H1 (cell line): Measurements from ENCODE around the gene CD72. TPM values are rescaled to one million over a fixed set of nuclear protein-coding genes. Genes with fewer than 3 reads are reported as not detected.

Experiments used
- BACH1 ChIP-seq: IDR thresholded peaks from 2 replicates; pipeline ENCODE4 v1.6.1; 2012; ENCODE audit warnings: low read length, improper control_type of control experiment
- BCL11A ChIP-seq, 2 experiments: IDR thresholded peaks; one replicate each; pipeline ENCODE4 v1.6.1; 2011; ENCODE audit warnings: low read depth in 2 of 2, low read length in 2 of 2, mild to moderate bottlenecking in 2 of 2
- CBX5 ChIP-seq: fragments of 300-800, 300-1000 bp; sonication (generic); IDR thresholded peaks from 2 replicates; pipeline ENCODE4 v1.7.1; 2016; ENCODE audit warnings: antibody characterized with exemption, low read length, low read depth
- CREB1 ChIP-seq: IDR thresholded peaks from 2 replicates; pipeline ENCODE4 v1.6.1; 2012; ENCODE audit warnings: inconsistent platforms
- CTCF ChIP-seq, 3 experiments: IDR thresholded peaks; 1 replicate in 2 of 3; 2 replicates in 1 of 3; pipeline versions ENCODE4 v1.5.1 to v1.6.1; 2011; ENCODE audit warnings: low read length in 3 of 3, mild to moderate bottlenecking in 3 of 3, inconsistent platforms in 2 of 3, low read depth in 1 of 3, moderate library complexity in 1 of 3; ENCODE audit not compliant: insufficient read depth in 1 of 3; ENCODE audit errors: control extremely low read depth in 1 of 3
- E2F6 ChIP-seq: IDR thresholded peaks from 2 replicates; pipeline ENCODE4 v1.6.1; 2012; ENCODE audit warnings: inconsistent platforms
- GABPA ChIP-seq: IDR thresholded peaks from 2 replicates; pipeline ENCODE4 v1.6.1; 2011; ENCODE audit warnings: mild to moderate bottlenecking, low read length, moderate library complexity, borderline replicate concordance; ENCODE audit not compliant: insufficient read depth
- HDAC2 ChIP-seq, 2 experiments: fragments of 300-600 bp in 1 of 2; sonication (generic) in 1 of 2; IDR thresholded peaks; 2 replicates each; pipeline ENCODE4 v1.6.1; 2011 to 2012; ENCODE audit warnings: low read depth in 2 of 2, low read length in 2 of 2, mild to moderate bottlenecking in 2 of 2, moderate library complexity in 2 of 2, borderline replicate concordance in 1 of 2, inconsistent platforms in 1 of 2
- HDAC6 ChIP-seq: IDR thresholded peaks from one replicate; pipeline ENCODE4 v1.7.1; 2012; ENCODE audit warnings: low read depth, mild to moderate bottlenecking, inconsistent platforms, low read length, moderate library complexity
- JUN ChIP-seq: IDR thresholded peaks from 2 replicates; pipeline ENCODE4 v1.6.1; 2011; ENCODE audit warnings: low read depth, mild to moderate bottlenecking, improper control_type of control experiment, low read length
- MAX ChIP-seq: IDR thresholded peaks from 2 replicates; pipeline ENCODE4 v1.6.1; 2012; ENCODE audit warnings: inconsistent platforms
- PHF8 ChIP-seq: fragments of 200-600 bp; sonication (generic); conservative IDR thresholded peaks from 2 replicates; pipeline ENCODE4 v1.7.1; 2012; ENCODE audit warnings: low read depth, mild to moderate bottlenecking, inconsistent platforms, low read length, moderate library complexity
- RXRA ChIP-seq: IDR thresholded peaks from 2 replicates; pipeline ENCODE4 v1.6.1; 2011; ENCODE audit warnings: low read depth, mild to moderate bottlenecking, low read length, moderate library complexity; ENCODE audit not compliant: insufficient read depth
- SIX5 ChIP-seq: IDR thresholded peaks from 2 replicates; pipeline ENCODE4 v1.6.1; 2011; ENCODE audit warnings: mild to moderate bottlenecking, low read depth, low read length
- SP1 ChIP-seq: IDR thresholded peaks from 2 replicates; pipeline ENCODE4 v1.6.1; 2011; ENCODE audit warnings: low read depth, low read length
- SP4 ChIP-seq: IDR thresholded peaks from 2 replicates; pipeline ENCODE4 v1.6.1; 2012; ENCODE audit warnings: low read length, inconsistent platforms
- SUZ12 ChIP-seq: fragments of 200-600 bp; sonication (generic); IDR thresholded peaks from 2 replicates; pipeline ENCODE4 v1.6.1; 2012; ENCODE audit warnings: mild to moderate bottlenecking, inconsistent platforms, low read length, moderate library complexity, mixed read lengths
- TAF7 ChIP-seq: optimal IDR thresholded peaks from 2 replicates; pipeline ENCODE3; 2011; ENCODE audit warnings: low read depth, mild to moderate bottlenecking, inconsistent platforms, low read length, moderate library complexity, borderline replicate concordance
- TBP ChIP-seq: IDR thresholded peaks from 2 replicates; pipeline ENCODE4 v1.6.1; 2011; ENCODE audit warnings: low read depth, low read length, improper control_type of control experiment
- TEAD4 ChIP-seq: IDR thresholded peaks from 2 replicates; pipeline ENCODE4 v1.6.1; 2012; ENCODE audit warnings: low read depth, low read length, inconsistent platforms, mixed read lengths
- polyA plus RNA-seq, 7 experiments: library from polyadenylated mRNA; depleted of rRNA in 3 of 7; stranded (reverse) in 5 of 7; unstranded in 2 of 7; fragments of >200 nt in 5 of 7; fragments of 200-250 nt in 2 of 7; gene quantifications; 1 replicate in 5 of 7; 2 replicates in 1 of 7; 4 replicates in 1 of 7; pipeline versions ENCODE4 v1.2.1 to v1.2.3, GENCODE V29; 2011 to 2013; ENCODE audit warnings: missing spikeins in 2 of 7, mixed read lengths in 2 of 7
- total RNA-seq: library from RNA; stranded (reverse); fragmentation: NEBNext Ultra II Directional; extraction: Animal tissue kit (Norgen Biotek cat#: 25700); gene quantifications from 2 replicates; pipeline ENCODE4 v1.2.1, GENCODE V29; 2021

Gene CD72
- total and polyA plus RNA-seq, 2 of the 8 experiments (the other 6 are each of a cell fraction or from before 2014, with no cell fraction given): 4.0 to 4.5 TPM

- TF ChIP-seq GABPA (0 out of 2 replicates have a peak, but pooled peaks have one; percentile 76), CREB1 (no peak), TEAD4 (0 out of 2 replicates have a peak, but pooled peaks have one; percentile 4), E2F6 (no peak; the same call in 1 of the 2 replicates), HDAC2 (IDR thresholded peaks at IDR 0.05; ENCODE audit: borderline replicate concordance in 1 of 2, low read depth in 2 of 2, low read length in 2 of 2) (peak in 1 of 2 experiments; percentile 86; a peak in 1 of 4 replicates), RXRA (no peak), JUN (no peak), SP4 (peak; percentile 71; the same call in 1 of the 2 replicates), SUZ12 (no peak), MAX (peak; percentile 72), TAF7 (peak; percentile 27), SIX5 (no peak), CBX5 (no peak), PHF8 (peak; percentile 71), BACH1 (no peak), SP1 (no peak), HDAC6 (no peak), CTCF (IDR thresholded peaks at IDR 0.05; ENCODE audit: control extremely low read depth in 1 of 3, insufficient read depth in 1 of 3, low read depth in 1 of 3, low read length in 3 of 3) (peak; percentile 58 to 65 (median 60); a peak in 3 of 4 replicates), BCL11A (IDR thresholded peaks at IDR 0.05; ENCODE audit: low read depth in 2 of 2, low read length in 2 of 2) (no peak), TBP (peak; percentile 66; the same call in 1 of the 2 replicates)
Measured at GRCh38 chr9:35664531-35665470, 46.6 kb upstream of the CD72 start, which contains the start of gene ARHGEF39 (continued).
